ENCODE measurements around the gene SMO.
A peak's percentile ranks its signal among the peaks of the same experiment; 100 is the strongest.

SMO gene

DNA sequence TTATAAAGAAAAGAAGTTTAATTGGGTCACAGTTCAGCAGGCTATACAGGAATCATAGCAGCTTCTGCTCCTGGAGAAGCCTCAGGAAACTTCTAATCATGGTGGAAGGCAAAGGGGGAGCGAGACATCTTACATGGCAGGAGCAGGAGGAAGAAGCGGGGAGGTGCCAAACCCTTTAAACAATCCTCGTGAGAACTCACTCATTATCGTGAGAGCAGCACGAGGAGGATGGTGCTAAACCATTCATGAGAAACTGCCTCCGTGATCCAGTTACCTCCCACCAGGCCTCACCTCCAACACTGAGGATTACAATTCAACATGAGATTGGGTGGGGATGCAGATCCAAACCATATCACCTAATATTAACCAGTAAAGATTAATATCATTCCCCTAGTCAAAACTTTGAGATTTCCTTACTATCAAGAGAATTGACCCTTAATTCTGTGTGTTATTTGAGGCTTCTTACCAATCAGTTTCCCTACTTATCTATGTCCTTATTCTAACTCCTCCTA, 1.6 kb upstream of the SMO start:
- TF ChIP-seq SIN3A (IDR thresholded peaks at IDR 0.05; ENCODE audit: borderline replicate concordance, insufficient read depth, low read length) (no peak), POLR2AphosphoS5 (IDR thresholded peaks at IDR 0.05; ENCODE audit: low read depth, low read length) (no peak), TAF1 (IDR thresholded peaks at IDR 0.05; ENCODE audit: borderline replicate concordance, insufficient read depth, low read length) (no peak), FOXP2 (optimal IDR thresholded peaks at IDR 0.05; ENCODE audit: borderline replicate concordance, extremely low read depth, extremely low read length, insufficient read depth) (no peak)
- TF ChIP-seq, protein P1, sequence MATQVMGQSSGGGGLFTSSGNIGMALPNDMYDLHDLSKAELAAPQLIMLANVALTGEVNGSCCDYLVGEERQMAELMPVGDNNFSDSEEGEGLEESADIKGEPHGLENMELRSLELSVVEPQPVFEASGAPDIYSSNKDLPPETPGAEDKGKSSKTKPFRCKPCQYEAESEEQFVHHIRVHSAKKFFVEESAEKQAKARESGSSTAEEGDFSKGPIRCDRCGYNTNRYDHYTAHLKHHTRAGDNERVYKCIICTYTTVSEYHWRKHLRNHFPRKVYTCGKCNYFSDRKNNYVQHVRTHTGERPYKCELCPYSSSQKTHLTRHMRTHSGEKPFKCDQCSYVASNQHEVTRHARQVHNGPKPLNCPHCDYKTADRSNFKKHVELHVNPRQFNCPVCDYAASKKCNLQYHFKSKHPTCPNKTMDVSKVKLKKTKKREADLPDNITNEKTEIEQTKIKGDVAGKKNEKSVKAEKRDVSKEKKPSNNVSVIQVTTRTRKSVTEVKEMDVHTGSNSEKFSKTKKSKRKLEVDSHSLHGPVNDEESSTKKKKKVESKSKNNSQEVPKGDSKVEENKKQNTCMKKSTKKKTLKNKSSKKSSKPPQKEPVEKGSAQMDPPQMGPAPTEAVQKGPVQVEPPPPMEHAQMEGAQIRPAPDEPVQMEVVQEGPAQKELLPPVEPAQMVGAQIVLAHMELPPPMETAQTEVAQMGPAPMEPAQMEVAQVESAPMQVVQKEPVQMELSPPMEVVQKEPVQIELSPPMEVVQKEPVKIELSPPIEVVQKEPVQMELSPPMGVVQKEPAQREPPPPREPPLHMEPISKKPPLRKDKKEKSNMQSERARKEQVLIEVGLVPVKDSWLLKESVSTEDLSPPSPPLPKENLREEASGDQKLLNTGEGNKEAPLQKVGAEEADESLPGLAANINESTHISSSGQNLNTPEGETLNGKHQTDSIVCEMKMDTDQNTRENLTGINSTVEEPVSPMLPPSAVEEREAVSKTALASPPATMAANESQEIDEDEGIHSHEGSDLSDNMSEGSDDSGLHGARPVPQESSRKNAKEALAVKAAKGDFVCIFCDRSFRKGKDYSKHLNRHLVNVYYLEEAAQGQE (IDR thresholded peaks at IDR 0.05; ENCODE audit: insufficient read depth in 1 of 2, low read depth in 2 of 2, low read length in 2 of 2): no peak

DNA sequence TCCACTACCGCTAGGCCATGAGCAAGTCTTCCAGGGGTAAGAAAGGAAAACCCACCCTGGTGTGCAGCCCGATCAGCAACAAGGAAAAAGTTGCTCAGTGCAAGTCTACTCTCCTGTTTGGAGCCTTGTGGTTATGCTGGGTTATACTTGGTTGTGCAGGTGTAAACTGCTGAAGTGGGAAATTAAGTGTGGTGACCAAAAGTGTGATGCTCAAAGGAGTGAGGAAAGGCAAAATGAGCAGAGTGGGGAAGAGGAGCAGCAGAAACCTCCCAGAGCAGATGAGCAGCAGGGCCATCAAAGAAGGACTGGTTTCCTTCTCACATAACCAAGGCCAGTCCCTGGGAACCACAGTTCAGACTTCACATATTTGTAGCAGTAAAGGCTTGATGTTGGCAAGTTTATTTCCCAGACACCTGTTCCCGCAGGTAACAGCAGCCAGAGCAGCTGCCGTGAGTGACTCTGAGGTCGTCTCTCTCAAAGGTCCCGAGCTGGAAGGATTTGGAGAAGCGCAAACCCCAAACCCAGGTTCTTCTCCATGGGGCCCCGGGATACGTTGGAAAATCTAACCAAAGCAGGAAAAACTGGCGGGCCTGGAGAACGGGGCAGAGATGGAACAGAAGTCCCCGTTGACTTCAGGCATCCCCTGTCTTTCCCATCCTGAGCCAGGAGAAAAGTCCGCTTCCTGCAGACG, 607 bp upstream of the SMO start:
- no peak for TF ChIP-seq TAF1 (IDR thresholded peaks at IDR 0.05; ENCODE audit: borderline replicate concordance, insufficient read depth, low read length)
- no peak for TF ChIP-seq FOXP2 (optimal IDR thresholded peaks at IDR 0.05; ENCODE audit: borderline replicate concordance, extremely low read depth, extremely low read length, insufficient read depth)
- no peak for TF ChIP-seq POLR2AphosphoS5 (IDR thresholded peaks at IDR 0.05; ENCODE audit: low read depth, low read length)
- TF ChIP-seq, protein P1 (IDR thresholded peaks at IDR 0.05; ENCODE audit: insufficient read depth in 1 of 2, low read depth in 2 of 2, low read length in 2 of 2): no peak
- no peak for TF ChIP-seq SIN3A (IDR thresholded peaks at IDR 0.05; ENCODE audit: borderline replicate concordance, insufficient read depth, low read length)

DNA sequence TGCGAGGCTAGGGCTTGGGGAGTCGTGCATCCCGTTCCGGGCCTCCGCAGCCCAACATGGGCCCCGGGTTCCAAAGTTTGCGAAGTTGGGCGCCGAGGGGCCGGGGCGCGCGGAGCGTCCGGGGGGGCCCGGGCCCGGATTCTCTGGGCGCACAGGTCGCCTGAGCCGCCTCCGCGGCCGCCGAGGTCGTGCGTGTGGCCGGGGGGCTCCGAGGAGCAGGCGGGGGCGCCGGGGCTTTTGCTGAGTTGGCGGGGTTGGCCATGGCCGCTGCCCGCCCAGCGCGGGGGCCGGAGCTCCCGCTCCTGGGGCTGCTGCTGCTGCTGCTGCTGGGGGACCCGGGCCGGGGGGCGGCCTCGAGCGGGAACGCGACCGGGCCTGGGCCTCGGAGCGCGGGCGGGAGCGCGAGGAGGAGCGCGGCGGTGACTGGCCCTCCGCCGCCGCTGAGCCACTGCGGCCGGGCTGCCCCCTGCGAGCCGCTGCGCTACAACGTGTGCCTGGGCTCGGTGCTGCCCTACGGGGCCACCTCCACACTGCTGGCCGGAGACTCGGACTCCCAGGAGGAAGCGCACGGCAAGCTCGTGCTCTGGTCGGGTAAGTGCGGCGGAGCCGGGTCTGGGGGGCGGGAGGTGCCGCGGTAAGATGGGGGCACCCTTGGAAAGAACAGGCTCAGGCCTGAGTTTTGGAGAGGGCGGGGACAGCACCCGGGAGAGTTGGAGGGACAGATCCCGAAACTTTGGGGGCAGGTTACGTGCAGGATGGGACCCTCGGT, 643 bp downstream of the SMO start:
- TF ChIP-seq TAF1 (IDR thresholded peaks at IDR 0.05; ENCODE audit: borderline replicate concordance, insufficient read depth, low read length) (no peak), POLR2AphosphoS5 (IDR thresholded peaks at IDR 0.05; ENCODE audit: low read depth, low read length) (no peak), SIN3A (IDR thresholded peaks at IDR 0.05; ENCODE audit: borderline replicate concordance, insufficient read depth, low read length) (no peak), FOXP2 (optimal IDR thresholded peaks at IDR 0.05; ENCODE audit: borderline replicate concordance, extremely low read depth, extremely low read length, insufficient read depth) (no peak)
- TF ChIP-seq, protein P1 (IDR thresholded peaks at IDR 0.05; ENCODE audit: insufficient read depth in 1 of 2, low read depth in 2 of 2, low read length in 2 of 2): no peak

DNA sequence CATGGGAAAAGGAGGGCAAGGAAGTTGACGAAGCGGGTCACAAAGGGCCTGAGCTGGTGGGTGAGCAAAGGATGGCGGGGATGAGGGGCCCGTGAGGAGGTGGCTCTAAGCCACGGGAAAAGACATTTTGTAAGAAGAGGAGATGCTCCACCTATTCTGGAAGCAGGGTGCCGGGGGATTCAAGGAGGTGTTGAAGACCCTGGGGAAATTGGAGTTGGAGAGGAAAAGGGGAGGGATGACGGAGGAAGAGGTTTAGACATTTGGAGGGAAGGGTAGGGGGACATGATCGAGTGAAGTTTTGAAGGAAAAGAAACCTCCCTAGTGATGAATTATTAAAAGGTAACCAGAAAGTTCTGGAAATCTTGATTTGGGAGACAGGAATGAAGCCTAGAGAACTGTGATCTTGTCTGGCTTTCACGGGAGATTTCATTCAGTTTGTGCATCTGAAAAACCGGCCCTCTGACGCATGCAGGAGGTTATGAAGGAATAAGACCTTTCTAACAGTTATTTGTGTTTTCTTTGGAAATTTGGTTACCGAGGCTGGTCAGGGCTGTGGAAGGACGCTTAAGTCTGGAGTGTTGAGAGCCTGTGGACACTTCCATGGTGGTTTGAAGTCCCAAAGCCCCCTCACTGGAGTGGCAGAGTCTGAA, 1.4 kb downstream of the SMO start:
- TF ChIP-seq TAF1 (IDR thresholded peaks at IDR 0.05; ENCODE audit: borderline replicate concordance, insufficient read depth, low read length) (no peak), POLR2AphosphoS5 (IDR thresholded peaks at IDR 0.05; ENCODE audit: low read depth, low read length) (no peak), SIN3A (IDR thresholded peaks at IDR 0.05; ENCODE audit: borderline replicate concordance, insufficient read depth, low read length) (no peak), FOXP2 (optimal IDR thresholded peaks at IDR 0.05; ENCODE audit: borderline replicate concordance, extremely low read depth, extremely low read length, insufficient read depth) (no peak)
- TF ChIP-seq, protein P1 (IDR thresholded peaks at IDR 0.05; ENCODE audit: insufficient read depth in 1 of 2, low read depth in 2 of 2, low read length in 2 of 2): 0 out of 4 replicates have a peak, but pooled peaks of 1 of the 2 experiments have one; percentile 3

Data from PFSK-1 (cell line).